Stimulated activated naive CD4-positive, alpha-beta T cell (primary cell): ENCODE results near the gene SRPK1.

Experiments used
- DNase-seq, 6 experiments: peaks; one replicate each; lab custom pipeline; 2025; lab: John Stamatoyannopoulos, UW

SRPK1 gene

GRCh38 chr6:35817515-35817914 lies 103.4 kb downstream of the SRPK1 start:
- DNase-seq: no peak

GRCh38 chr6:35811699-35811995 lies 109.3 kb downstream of the SRPK1 start:
- no peak for DNase-seq

DNA sequence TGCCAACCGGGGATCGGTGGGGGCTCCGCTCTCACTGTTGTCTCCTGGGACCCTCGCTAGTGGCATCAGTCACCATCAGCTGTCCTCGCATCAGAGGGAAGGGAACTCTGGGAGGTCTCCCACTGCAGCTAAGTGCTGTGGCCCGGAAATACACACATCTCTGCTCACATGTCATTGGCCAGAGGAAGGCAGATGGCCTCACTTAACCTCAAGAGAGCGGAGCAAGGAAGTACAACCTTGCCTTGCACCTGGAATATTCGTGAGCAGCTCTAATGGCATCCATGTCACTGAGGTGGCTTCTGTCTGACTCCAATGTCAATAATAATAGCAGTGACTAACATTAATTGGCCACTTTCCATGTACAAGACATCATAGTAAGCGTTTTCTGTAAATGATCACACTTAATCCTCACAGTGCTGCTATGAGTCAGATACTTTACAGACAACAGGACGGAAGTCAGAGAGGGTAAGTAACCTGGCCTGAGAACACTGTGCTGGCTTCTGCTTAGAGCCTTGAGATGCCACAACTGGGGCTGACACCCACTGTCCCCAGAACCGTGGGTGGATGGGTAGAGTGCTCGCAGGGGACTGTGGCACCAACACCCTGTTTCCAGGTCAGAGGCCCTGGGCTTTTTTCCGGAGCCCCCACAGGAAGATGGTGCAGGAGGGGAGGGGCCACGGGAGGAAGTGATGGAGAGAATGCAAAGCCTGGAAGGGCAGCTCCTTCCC lies 109.8 kb downstream of the SRPK1 start:
- DNase-seq: no peak

DNA sequence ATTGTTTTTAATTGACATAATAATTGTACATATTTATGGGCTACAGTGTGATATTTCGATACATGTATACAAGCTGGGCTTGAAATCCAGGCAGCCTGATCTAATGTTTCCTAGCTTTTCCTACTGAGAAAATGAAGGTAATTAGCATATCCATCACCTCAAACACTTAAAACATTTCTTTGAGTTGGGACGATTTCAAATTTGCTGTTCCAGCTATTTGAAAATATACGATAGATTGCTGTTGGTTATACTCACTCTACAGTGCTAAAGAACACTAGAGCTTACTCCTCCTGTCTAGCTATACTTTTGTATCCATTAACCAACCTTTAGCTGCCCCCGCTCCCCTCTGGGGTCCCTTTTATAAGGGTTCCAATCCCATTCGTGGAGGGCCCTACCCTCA lies 111.1 kb downstream of the SRPK1 start:
- DNase-seq: no peak

DNA sequence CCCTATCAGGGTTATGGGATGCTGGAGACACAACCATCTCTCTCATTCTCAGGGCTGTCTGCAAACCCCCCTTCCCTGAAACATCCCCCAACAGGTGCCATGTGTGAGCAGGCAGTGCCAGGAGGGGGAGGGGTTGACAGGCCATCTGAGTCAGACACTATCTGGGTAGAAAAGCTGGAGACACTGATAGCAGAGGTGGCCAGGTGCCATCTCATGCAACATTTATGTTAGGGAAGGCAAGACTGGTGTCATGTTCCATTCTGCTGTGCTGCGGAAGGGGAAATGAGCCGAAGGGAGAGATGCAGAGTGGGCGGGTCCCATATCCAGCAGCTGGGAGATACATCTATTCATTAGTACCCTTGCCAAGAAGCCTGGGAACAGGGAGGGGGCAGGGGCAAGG lies 112.2 kb downstream of the SRPK1 start:
- no peak for DNase-seq

DNA sequence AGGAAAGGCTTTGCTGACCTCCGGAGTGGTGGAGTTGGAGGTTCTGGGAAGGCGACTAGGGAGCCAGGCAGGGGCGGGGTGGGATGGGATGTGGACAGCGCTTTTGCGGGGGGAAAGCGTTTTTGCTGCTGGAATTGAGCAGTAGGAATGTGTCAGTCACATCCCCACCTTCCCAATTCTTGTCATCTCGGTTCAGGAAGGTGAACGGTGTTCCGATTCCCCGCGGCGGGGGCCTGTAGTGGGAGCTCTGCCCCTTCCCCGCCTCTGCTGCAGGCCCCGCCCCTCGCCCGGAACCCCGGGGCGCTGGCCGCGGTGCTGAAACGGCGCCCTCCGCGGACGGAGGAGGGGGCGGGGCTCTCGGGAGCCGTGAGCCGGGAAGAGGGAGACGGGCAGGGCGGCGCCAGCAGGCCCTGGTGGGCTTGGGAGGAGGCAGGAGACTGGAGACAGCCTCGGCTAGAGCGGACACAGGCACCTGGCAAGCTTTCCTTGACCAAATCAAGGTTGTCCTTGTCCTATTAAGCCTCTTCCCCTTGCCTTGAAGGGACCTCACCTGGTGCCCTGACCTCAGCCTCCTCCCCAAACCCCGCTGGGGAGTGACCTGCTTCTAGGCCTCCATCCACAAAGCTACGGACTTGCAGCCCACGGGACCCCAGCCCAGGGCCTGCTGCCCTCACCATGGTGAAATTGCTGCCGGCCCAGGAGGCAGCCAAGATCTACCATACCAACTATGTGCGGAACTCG lies 115.7 kb downstream of the SRPK1 start, which contains the start of gene LHFPL5:
TSS of gene LHFPL5 (plus strand) at position 357 of the 741 bp plus-strand sequence. CDS start at position 676, 319 bp downstream.
- DNase-seq: peak in 4 of 6 experiments; percentile 9 to 50 (median 30)

- DNase-seq: no peak
Observed at GRCh38 chr6:35801148-35801547, 119.8 kb downstream of the SRPK1 start.

GRCh38 chr6:35798706-35799105 lies 122.2 kb downstream of the SRPK1 start:
- DNase-seq: no peak

- no peak for DNase-seq
Observed at GRCh38 chr6:35797837-35798526, 122.9 kb downstream of the SRPK1 start.

- DNase-seq: no peak
Observed at GRCh38 chr6:35796236-35796635, 124.7 kb downstream of the SRPK1 start.

DNA sequence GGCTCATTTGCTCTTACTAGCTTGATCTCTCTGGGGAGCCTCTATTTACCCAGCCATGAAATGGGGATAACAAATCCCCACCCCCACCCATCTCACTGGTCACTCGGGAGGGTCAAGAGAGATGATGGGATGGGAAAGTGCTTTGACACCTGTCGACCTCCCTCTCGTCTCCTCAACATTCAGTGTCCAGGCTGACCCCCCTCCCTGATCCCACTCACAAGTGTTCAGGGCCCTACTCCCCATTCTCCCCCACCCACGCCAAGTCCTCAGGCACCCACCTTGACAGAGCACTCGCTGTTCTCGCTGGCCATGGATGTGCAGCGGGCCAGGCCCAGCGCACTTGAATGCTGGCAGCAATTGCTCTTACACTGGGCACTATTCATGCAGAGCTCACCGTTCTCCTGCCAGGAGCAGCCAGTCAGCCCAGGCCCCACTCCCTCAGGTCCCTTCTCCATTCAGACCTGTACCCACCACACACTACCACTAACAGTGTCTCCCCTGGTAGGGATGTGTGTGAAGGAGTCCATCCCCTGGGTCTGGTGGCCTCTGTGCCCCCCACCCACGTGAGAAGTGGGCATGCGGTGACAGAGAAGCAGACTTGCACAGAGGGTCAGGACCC lies 125.3 kb downstream of the SRPK1 start:
- no peak for DNase-seq

GRCh38 chr6:35794536-35795452 lies 126.1 kb downstream of the SRPK1 start:
- no peak for DNase-seq

DNA sequence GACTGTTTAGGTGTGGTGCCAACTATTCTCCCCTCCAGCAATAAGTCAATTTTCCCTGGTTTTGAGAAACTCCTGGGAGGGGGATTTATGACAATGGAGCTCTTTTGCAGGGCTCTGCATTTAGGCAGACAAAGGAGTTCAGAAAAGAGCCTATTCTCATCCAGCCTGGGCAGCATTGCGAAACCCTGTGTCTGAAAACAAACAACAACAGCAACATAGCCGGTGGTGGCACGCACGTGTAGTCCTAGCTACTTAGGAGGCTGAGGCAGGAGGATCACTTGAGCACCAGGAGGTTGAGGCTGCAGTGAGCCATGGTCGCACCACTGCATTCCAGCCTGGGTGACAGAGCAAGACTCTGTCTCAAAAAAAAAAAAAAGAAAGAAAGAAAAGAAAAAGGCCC lies 130.2 kb downstream of the SRPK1 start:
- no peak for DNase-seq

DNA sequence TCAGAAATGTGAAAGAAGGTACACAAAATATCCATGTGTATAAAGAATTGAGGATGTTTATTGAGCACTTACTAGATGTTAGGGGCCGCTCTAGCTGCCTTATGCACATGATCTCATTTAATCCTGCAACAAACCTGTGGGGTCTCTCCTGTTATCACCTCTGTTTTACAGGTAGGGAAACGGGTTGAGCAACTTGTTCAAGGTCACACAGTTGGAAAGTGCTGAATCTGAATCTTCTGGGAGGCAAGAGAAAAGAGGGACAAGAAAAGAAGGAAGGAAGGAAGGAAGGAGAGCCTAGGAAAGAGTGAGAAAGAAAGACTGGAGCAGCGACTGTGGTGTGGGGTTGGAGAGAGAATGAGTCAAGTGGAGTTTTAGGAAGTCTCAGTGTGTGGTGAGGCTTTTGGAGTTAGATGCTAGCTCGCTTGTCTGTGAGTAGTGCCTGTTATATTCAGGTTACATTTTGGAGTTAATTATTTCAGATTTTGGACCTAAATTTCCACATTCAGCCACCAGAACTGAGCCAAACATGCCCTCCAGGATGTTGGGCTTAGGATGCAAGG lies 132.4 kb downstream of the SRPK1 start:
- no peak for DNase-seq

- no peak for DNase-seq
Observed at GRCh38 chr6:35787266-35788218, 133.4 kb downstream of the SRPK1 start.

GRCh38 chr6:35786810-35787209 lies 134.1 kb downstream of the SRPK1 start:
- no peak for DNase-seq

DNA sequence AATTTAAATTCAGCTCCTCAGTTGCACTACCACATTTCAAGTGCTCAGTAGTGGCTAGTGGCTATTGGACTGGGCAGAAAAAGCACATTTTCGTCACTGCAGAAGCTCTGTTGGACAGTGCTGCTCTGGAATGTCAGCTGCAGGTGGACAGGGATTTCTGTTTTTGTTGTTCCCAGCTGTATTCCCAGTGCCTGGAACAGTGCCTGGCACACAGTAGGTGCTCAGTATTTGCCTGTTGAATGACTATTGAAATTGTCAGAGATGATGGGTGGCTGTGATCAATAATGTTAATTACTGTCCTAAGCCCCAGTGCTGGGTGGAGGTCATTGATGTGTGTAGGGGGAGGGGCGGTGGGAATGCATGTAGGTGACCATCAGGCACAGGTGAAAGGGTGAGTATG lies 134.6 kb downstream of the SRPK1 start:
- DNase-seq: no peak

- DNase-seq: no peak
Observed at GRCh38 chr6:35784200-35784599, 136.7 kb downstream of the SRPK1 start.
